Measurements from ENCODE around the gene PIK3CD. TPM values are rescaled to one million over a fixed set of nuclear protein-coding genes. Genes with fewer than 3 reads are reported as not detected.
"Not testable (repeated sequence)": the region's sequence is repeated elsewhere in the genome, so short reads cannot be mapped to it uniquely, and the experiment has no call there.

Gene PIK3CD
- total RNA-seq, 1 donor from 2014 or later = 287 TPM

DNA sequence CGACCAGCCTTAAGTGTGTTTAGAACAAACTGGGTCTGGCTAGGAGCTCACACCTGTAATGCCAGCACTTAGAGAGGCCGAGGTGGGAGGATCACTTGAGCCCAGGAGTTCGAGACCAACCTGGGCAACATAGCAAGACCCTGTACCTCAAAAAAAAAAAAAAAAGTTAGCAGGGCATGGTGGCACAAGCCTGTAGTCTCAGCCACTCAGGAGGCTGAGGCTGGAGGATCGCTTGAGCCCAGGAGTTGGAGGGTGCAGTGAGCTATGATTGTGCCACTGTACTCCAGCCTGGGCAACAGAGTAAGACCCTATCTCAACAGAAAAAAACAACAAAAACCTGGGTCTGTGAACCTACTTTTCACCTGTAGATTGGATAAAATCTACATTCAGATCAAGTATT lies 54.6 kb downstream of the PIK3CD start:
- DNase-seq (ENCODE audit: low spot score) = no peak
- Mint-ChIP-seq H3K4me3 (no peak overlapping the region), H3K36me3 (ENCODE audit: low read depth) (peaks cover 34% of the 10 kb centered on the region), H3K4me1 (ENCODE audit: low read depth) (peaks cover 46% of the 10 kb centered on the region), H3K27me3 (ENCODE audit: insufficient read depth) (no peaks in the 10 kb centered on the region), H3K27ac (no peak overlapping the region), H3K9me3 (no peaks in the 10 kb centered on the region)
- intact Hi-C loops (cut with micrococcal nuclease) = no loop called here

DNA sequence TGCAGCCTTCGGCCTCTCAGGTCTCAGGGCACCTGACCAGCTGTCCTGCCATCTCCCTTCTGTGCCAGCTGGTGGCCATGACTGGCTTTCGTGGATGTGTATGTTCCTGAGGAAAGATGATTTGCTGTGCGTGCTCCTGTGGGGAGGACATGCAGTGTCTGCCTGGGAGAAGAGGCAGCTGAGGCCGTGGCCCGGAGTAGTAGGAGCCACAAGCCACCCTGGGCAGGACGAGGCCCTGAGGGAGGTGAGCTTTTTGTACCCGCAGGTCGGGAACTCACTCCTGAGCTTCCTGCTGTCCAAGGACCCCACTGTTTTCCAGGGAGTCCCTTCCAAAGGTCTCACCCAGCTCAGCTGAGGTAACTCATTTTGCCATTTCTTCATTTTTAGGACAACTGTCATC lies 58.5 kb downstream of the PIK3CD start:
- peaks cover 33% of the 10 kb centered on the region for H3K36me3 Mint-ChIP-seq (ENCODE audit: low read depth)
- H3K9me3 Mint-ChIP-seq = no peaks in the 10 kb centered on the region
- H3K4me1 Mint-ChIP-seq (ENCODE audit: low read depth) = peaks cover 43% of the 10 kb centered on the region
- intact Hi-C loops (cut with micrococcal nuclease) = no loop called here
- no peak overlapping the region for H3K4me3 Mint-ChIP-seq
- DNase-seq (ENCODE audit: low spot score) = no peak
- no peaks in the 10 kb centered on the region for H3K27me3 Mint-ChIP-seq (ENCODE audit: insufficient read depth)
- peak overlapping the region; percentile 79 for H3K27ac Mint-ChIP-seq

DNA sequence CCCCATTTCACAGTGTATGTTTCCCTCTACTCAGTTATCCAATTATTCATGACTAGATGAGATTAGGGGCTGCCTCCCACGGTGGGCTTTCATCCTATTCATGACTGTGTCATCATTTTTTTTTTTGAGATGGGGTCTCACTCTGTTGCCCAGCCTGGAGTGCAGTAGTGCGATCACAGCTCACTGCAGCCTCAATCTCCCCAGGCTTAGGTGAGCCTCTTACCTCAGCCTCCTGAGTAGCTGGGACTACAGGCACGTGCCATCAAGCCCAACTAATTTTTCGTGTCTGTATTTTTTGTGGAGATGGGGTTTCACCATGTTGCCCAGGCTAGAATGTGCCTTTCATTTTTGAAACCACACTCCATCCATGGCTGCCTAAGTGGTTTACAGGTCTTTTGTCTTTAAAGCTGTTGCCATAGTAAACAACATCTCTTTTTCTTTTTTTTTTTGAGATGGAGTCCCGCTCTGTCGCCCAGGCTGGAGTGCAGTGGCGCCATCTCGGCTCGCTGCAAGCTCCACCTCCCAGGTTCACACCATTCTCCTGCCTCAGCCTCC lies 60.0 kb downstream of the PIK3CD start:
- peak overlapping the region; percentile 67 for H3K27ac Mint-ChIP-seq
- intact Hi-C loops (cut with micrococcal nuclease) = no loop called here
- H3K36me3 Mint-ChIP-seq (ENCODE audit: low read depth) = peaks cover 32% of the 10 kb centered on the region
- no peak overlapping the region for H3K4me3 Mint-ChIP-seq
- no peaks in the 10 kb centered on the region for H3K27me3 Mint-ChIP-seq (ENCODE audit: insufficient read depth)
- H3K4me1 Mint-ChIP-seq (ENCODE audit: low read depth) = peaks cover 35% of the 10 kb centered on the region
- no peaks in the 10 kb centered on the region for H3K9me3 Mint-ChIP-seq
- no peak for DNase-seq (ENCODE audit: low spot score)

DNA sequence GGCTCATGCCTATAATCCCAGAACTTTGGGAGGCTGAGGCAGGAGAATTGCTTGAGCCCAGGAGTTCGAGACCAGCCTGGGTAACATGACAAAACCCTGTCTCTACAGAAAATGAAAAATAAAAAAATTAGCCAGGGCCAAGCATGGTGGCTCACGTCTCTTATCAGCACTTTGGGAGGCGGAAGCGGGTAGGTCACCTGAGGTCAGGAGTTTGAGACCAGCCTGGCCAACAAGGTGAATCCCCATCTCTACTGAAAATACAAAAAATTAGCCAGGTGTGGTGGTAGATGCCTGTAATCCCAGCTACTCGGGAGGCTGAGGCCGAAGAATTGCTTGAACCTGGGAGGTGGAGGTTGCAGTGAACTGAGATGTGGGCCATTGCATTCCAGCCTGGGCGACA lies 61.2 kb downstream of the PIK3CD start:
- Mint-ChIP-seq H3K27ac (peak overlapping the region; percentile 34), H3K4me1 (ENCODE audit: low read depth) (peaks cover 43% of the 10 kb centered on the region), H3K36me3 (ENCODE audit: low read depth) (peaks cover 39% of the 10 kb centered on the region), H3K4me3 (peak overlapping the region; percentile 45)
- H3K27me3 Mint-ChIP-seq (ENCODE audit: insufficient read depth); DNase-seq (ENCODE audit: low spot score); H3K9me3 Mint-ChIP-seq; intact Hi-C loops (cut with micrococcal nuclease): not testable (repeated sequence)

DNA sequence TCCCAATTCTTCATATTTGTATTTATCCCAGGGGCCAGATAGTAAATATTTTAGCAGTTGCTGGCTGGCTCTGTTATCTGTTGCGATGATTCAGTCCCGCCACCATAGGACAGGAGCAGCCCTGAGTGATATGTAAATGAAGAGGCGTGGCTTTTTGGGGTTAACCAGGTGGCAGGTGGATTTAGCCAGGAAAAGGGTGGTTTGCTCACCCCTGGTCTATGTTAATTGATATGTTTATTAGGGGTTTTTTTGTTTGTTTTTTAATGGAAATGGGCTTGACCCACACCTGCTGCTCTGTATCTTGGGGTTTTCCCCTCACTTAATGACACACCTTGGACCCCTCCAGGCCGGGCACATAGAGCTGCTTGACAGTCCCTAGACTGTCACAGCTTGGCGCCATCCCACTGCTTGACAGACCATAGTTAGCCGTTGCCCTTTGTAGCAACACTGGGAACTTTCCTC lies 62.8 kb downstream of the PIK3CD start:
- intact Hi-C loops (cut with micrococcal nuclease) = no loop called here
- Mint-ChIP-seq H3K27me3 (ENCODE audit: insufficient read depth) (no peaks in the 10 kb centered on the region), H3K27ac (peak overlapping the region; percentile 72), H3K9me3 (no peaks in the 10 kb centered on the region), H3K4me3 (peak overlapping the region; percentile 15), H3K4me1 (ENCODE audit: low read depth) (peaks cover 48% of the 10 kb centered on the region), H3K36me3 (ENCODE audit: low read depth) (peaks cover 47% of the 10 kb centered on the region)
- DNase-seq (ENCODE audit: low spot score) = no peak

DNA sequence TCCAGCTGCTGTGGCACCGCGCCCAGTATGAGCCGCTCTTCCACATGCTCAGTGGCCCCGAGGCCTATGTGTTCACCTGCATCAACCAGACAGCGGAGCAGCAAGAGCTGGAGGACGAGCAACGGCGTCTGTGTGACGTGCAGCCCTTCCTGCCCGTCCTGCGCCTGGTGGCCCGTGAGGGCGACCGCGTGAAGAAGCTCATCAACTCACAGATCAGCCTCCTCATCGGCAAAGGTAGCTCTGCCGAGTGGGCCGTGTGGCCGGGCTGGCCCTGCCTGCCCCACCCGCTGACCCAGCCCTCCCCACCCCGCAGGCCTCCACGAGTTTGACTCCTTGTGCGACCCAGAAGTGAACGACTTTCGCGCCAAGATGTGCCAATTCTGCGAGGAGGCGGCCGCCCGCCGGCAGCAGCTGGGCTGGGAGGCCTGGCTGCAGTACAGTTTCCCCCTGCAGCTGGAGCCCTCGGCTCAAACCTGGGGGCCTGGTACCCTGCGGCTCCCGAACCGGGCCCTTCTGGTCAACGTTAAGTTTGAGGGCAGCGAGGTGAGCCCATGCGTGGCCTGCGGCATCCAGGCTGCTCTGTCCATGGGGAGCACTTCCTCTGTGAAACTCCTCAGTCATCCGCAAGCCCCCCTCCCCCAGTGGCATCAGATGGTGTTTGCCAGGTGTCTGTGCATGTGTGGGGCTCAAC lies 64.2 kb downstream of the PIK3CD start:
- peaks cover 41% of the 10 kb centered on the region for H3K36me3 Mint-ChIP-seq (ENCODE audit: low read depth)
- H3K4me3 Mint-ChIP-seq = peak overlapping the region; percentile 82
- intact Hi-C loops (cut with micrococcal nuclease) = loop anchor here (2.0 kb wide), 1 partner anchor 13 kb away; no protein-coding TSS in a partner anchor
- H3K27ac Mint-ChIP-seq = peak overlapping the region; percentile 73
- no peaks in the 10 kb centered on the region for H3K9me3 Mint-ChIP-seq
- peak; percentile 29 for DNase-seq (ENCODE audit: low spot score)
- H3K27me3 Mint-ChIP-seq (ENCODE audit: insufficient read depth) = no peaks in the 10 kb centered on the region
- H3K4me1 Mint-ChIP-seq (ENCODE audit: low read depth) = peaks cover 44% of the 10 kb centered on the region

DNA sequence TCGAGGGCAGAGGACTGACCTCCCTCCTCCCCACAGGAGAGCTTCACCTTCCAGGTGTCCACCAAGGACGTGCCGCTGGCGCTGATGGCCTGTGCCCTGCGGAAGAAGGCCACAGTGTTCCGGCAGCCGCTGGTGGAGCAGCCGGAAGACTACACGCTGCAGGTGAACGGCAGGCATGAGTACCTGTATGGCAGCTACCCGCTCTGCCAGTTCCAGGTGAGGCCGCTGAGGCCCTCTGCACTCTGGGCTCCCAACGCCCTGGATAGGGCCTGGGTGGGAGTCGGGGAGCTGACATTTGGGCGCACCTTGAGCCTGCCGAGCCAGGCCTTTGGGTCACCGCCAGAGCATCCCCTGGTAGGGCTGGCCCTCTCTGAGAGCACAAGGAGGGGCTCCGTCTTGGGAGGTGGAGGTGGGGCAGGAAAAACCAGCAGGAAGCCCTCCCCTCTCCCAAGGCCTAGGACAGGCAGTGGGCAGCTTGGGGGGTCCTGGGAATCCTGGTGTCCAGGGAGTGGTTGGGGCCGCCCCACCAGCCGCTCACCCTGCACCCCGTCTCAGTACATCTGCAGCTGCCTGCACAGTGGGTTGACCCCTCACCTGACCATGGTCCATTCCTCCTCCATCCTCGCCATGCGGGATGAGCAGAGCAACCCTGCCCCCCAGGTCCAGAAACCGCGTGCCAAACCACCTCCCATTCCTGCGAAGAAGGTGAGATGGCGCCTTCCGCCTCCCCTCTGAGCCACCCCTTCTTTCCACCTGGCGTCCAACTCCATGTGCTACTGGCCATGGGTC lies 65.1 kb downstream of the PIK3CD start:
- H3K4me1 Mint-ChIP-seq (ENCODE audit: low read depth) = peaks cover 39% of the 10 kb centered on the region
- peaks cover 38% of the 10 kb centered on the region for H3K36me3 Mint-ChIP-seq (ENCODE audit: low read depth)
- intact Hi-C loops (cut with micrococcal nuclease) = loop anchor here (1.0 to 2.0 kb wide), 5 partner anchors 12 to 89 kb away; no protein-coding TSS in a partner anchor
- peak overlapping the region; percentile 82 for H3K4me3 Mint-ChIP-seq
- no peaks in the 10 kb centered on the region for H3K9me3 Mint-ChIP-seq
- H3K27ac Mint-ChIP-seq = peak overlapping the region; percentile 97
- DNase-seq (ENCODE audit: low spot score) = no peak
- no peaks in the 10 kb centered on the region for H3K27me3 Mint-ChIP-seq (ENCODE audit: insufficient read depth)

DNA sequence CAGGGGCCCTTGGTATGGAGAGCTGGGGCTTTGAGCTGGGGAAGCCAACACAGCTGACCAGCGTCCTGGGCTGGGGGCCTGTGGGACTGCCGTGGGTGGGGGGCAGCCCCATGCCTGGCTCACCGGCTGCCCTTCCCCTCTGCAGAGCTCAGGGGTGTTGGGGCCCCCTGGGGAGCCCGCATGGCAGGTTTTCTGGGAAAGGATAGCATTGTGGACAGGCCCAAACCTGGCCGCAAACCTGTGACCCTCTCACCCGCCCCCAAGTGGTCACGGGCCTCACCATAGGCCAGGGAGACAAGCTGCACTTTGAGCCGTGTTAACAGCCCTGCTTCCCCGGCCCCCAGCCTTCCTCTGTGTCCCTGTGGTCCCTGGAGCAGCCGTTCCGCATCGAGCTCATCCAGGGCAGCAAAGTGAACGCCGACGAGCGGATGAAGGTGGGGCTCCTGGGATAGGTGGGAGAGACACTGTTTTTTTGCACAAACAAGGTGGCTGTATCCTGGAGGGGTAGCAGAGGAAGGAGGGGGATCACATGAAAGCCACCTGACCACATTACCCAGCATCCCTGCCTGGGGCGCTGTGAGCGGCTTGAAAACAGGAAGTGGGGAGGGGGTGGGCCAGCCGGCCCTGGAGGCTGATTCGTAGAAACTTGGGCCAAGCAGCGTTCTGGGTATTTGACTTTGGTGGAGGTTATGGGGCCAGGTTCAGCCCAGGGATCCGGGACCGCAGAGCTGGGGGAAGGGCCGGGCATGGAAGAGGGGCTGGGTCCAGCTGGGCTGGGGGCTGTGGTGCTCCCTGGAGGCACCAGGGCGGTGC lies 65.9 kb downstream of the PIK3CD start:
- H3K4me1 Mint-ChIP-seq (ENCODE audit: low read depth) = peaks cover 37% of the 10 kb centered on the region
- peak overlapping the region; percentile 97 for H3K27ac Mint-ChIP-seq
- peak overlapping the region; percentile 82 for H3K4me3 Mint-ChIP-seq
- H3K27me3 Mint-ChIP-seq (ENCODE audit: insufficient read depth) = no peaks in the 10 kb centered on the region
- H3K9me3 Mint-ChIP-seq = no peaks in the 10 kb centered on the region
- intact Hi-C loops (cut with micrococcal nuclease) = loop anchor here (1.0 to 2.0 kb wide), 5 partner anchors 11 to 90 kb away; no protein-coding TSS in a partner anchor
- H3K36me3 Mint-ChIP-seq (ENCODE audit: low read depth) = peaks cover 43% of the 10 kb centered on the region
- peak; percentile 86 for DNase-seq (ENCODE audit: low spot score)

DNA sequence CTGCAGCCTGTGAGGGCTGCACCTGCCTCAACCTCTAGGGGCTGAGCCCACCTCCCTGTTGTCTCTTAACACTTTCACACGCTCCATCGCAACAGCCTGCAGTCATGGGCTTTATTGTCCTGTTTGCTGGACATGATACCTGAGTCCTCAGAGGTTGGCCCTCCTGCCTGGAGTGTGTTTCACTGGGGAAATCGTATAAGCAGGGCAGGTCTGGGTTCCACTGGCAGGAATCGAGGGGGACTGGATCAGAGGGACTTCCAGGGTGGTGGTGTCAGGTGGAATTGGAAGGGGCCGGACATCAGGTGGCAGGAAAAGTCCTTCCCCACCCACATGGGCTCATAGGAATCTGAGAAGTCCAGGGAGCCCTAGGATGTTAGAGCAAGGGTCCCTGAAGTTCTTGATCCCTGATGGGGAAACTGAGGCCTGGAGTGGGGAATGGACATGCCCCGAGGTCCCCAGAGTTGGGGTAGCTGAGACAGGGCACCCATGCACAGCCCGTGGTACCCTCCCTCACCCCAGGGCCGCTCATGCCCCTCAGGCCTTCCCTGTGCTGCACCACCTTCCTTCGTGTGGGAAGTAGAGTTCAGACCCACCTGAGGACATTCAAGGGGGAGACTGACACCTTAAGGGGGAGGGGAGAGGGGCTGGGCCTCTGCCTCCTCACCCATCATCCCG lies 66.6 kb downstream of the PIK3CD start:
- Mint-ChIP-seq H3K27ac (peak overlapping the region; percentile 97), H3K9me3 (no peaks in the 10 kb centered on the region), H3K27me3 (ENCODE audit: insufficient read depth) (no peaks in the 10 kb centered on the region), H3K36me3 (ENCODE audit: low read depth) (peaks cover 49% of the 10 kb centered on the region), H3K4me1 (ENCODE audit: low read depth) (peaks cover 34% of the 10 kb centered on the region), H3K4me3 (peak overlapping the region; percentile 82)
- no peak for DNase-seq (ENCODE audit: low spot score)
- intact Hi-C loops (cut with micrococcal nuclease) = no loop called here

DNA sequence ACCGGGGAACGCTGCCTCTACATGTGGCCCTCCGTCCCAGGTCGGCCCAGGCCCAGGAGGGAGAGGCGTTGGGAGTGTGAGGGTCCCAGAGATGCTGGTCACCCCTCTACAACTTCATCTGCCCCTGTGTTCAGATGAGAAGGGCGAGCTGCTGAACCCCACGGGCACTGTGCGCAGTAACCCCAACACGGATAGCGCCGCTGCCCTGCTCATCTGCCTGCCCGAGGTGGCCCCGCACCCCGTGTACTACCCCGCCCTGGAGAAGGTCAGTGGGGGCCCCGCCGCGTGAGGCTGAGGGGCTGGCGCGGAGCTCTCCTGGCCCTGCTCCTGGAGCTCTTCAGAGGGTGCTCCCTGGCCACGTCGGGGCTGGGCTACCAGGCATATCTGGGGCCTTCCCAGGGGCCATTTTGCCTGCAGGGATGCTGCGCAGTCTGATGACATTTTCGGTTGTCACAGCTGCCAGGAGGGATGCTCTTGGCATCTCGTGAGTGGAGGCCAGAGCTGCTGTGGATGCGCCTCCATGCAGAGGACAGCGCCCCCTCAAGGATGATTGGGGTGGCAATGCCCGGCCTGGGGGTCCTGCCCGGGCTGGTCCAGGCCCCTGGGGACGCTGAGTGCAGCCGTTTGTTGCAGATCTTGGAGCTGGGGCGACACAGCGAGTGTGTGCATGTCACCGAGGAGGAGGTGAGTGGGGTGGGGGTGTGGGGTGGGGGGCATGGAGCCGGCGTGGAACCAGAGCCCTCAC lies 68.6 kb downstream of the PIK3CD start:
- no peak for DNase-seq (ENCODE audit: low spot score)
- Mint-ChIP-seq H3K4me3 (no peak overlapping the region), H3K4me1 (ENCODE audit: low read depth) (peaks cover 29% of the 10 kb centered on the region)

DNA sequence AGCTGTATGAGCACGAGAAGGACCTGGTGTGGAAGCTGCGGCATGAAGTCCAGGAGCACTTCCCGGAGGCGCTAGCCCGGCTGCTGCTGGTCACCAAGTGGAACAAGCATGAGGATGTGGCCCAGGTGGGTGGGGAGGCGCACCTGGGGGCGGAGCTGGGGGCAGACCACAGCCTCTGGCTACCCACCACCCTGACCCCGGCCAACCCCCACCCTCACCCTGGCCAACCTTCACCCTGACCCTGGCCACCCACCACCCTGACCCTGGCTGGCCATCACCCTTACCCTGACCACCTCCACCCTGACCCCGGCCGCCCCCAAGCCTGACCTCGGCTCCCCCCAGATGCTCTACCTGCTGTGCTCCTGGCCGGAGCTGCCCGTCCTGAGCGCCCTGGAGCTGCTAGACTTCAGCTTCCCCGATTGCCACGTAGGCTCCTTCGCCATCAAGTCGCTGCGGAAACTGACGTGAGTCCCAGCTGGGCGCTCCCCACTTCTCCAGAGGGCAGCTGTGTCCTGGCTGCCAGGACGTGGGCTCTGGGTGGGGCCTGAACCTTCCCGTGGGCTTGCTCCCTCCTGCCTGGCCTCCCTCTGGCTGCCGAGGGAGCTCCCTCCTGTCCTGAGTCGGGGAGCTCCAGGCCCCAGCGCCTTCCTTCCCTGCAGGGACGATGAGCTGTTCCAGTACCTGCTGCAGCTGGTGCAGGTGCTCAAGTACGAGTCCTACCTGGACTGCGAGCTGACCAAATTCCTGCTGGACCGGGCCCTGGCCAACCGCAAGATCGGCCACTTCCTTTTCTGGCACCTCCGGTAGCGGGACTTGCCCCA lies 69.5 kb downstream of the PIK3CD start:
- no peak for DNase-seq (ENCODE audit: low spot score)
- Mint-ChIP-seq H3K27ac (peak overlapping the region; percentile 75), H3K36me3 (ENCODE audit: low read depth) (peaks cover 58% of the 10 kb centered on the region), H3K4me3 (no peak overlapping the region), H3K4me1 (ENCODE audit: low read depth) (peaks cover 29% of the 10 kb centered on the region), H3K27me3 (ENCODE audit: insufficient read depth) (no peaks in the 10 kb centered on the region), H3K9me3 (no peaks in the 10 kb centered on the region)
- intact Hi-C loops (cut with micrococcal nuclease) = no loop called here

More for the DNA sequence above, 68.6 kb downstream of the PIK3CD start:
- H3K27me3 Mint-ChIP-seq (ENCODE audit: insufficient read depth) = no peaks in the 10 kb centered on the region
- peaks cover 58% of the 10 kb centered on the region for H3K36me3 Mint-ChIP-seq (ENCODE audit: low read depth)
- no peaks in the 10 kb centered on the region for H3K9me3 Mint-ChIP-seq
- peak overlapping the region; percentile 52 for H3K27ac Mint-ChIP-seq
- intact Hi-C loops (cut with micrococcal nuclease) = no loop called here
